HG02943 (cell line): ENCODE measurements around the gene GPC3.
"Not testable (repeated sequence)": the region's sequence is repeated elsewhere in the genome, so short reads cannot be mapped to it uniquely, and the experiment has no call there.

Source experiments
- ATAC-seq: cut with Tn5 transposase; IDR thresholded peaks from one replicate; pipeline ENCODE4 v1.9.1; 2021; ENCODE audit warnings: mild to moderate bottlenecking, low read depth, moderate library complexity; ENCODE audit not compliant: unreplicated experiment

The GPC3 gene

GRCh38 chrX:133985164-133985966, at the start of gene GPC3:
Gene GPC3, minus strand, starts transcription at chrX:133985594.
- no peak for ATAC-seq

- ATAC-seq: no peak
These were observed 47.0 kb upstream of the GPC3 start for GRCh38 chrX:134032441-134032840.

GRCh38 chrX:134026565-134027311, 41.3 kb upstream of the GPC3 start:
- no peak for ATAC-seq

- no peak for ATAC-seq
These were observed 40.7 kb upstream of the GPC3 start for GRCh38 chrX:134025986-134026545.

GRCh38 chrX:134024686-134025377, 39.4 kb upstream of the GPC3 start:
- no peak for ATAC-seq

- ATAC-seq: no peak
These were observed 38.5 kb upstream of the GPC3 start for GRCh38 chrX:134023851-134024281.

GRCh38 chrX:134020910-134021309, 35.5 kb upstream of the GPC3 start:
- ATAC-seq: no peak

- ATAC-seq: no peak
These were observed 34.3 kb upstream of the GPC3 start for GRCh38 chrX:134019567-134020206.

- ATAC-seq: not testable (repeated sequence)
These were observed 30.9 kb upstream of the GPC3 start for GRCh38 chrX:134016309-134016708.

GRCh38 chrX:134015510-134015909, 30.1 kb upstream of the GPC3 start:
- not testable (repeated sequence) for ATAC-seq

GRCh38 chrX:134013524-134013923, 28.1 kb upstream of the GPC3 start:
- ATAC-seq: no peak

- ATAC-seq: no peak
These were observed 27.7 kb upstream of the GPC3 start for GRCh38 chrX:134013092-134013497.

GRCh38 chrX:134010690-134011089, 25.3 kb upstream of the GPC3 start:
- no peak for ATAC-seq

GRCh38 chrX:134007716-134008115, 22.3 kb upstream of the GPC3 start:
- no peak for ATAC-seq

- ATAC-seq: no peak
These were observed 21.2 kb upstream of the GPC3 start for GRCh38 chrX:134006484-134007161.

- ATAC-seq: no peak
These were observed 18.7 kb upstream of the GPC3 start for GRCh38 chrX:134004084-134004483.

- ATAC-seq: no peak
These were observed 17.7 kb upstream of the GPC3 start for GRCh38 chrX:134002921-134003615.

- no peak for ATAC-seq
These were observed 15.2 kb upstream of the GPC3 start for GRCh38 chrX:134000260-134001245.
